PFSK-1 (cell line): ENCODE data around the gene TMEM37.

ENCODE experiments used
- FOXP2 ChIP-seq: optimal IDR thresholded peaks from 2 replicates; pipeline ENCODE3; 2011; ENCODE audit warnings: borderline replicate concordance, control low read depth, inconsistent platforms; ENCODE audit not compliant: insufficient read depth; ENCODE audit errors: extremely low read length, extremely low read depth
- POLR2AphosphoS5 ChIP-seq: IDR thresholded peaks from 2 replicates; pipeline ENCODE4 v1.6.1; 2012; ENCODE audit warnings: low read depth, mild to moderate bottlenecking, control low read depth, low read length, moderate library complexity
- REST ChIP-seq, 2 experiments: IDR thresholded peaks; 2 replicates each; pipeline versions ENCODE4 v1.6.1 to v1.8.0; 2011 to 2012; ENCODE audit warnings: low read depth in 2 of 2, low read length in 2 of 2, control low read depth in 1 of 2, inconsistent platforms in 1 of 2, mild to moderate bottlenecking in 1 of 2, moderate library complexity in 1 of 2; ENCODE audit not compliant: insufficient read depth in 1 of 2
- SIN3A ChIP-seq: IDR thresholded peaks from 2 replicates; pipeline ENCODE4 v1.6.1; 2012; ENCODE audit warnings: mild to moderate bottlenecking, low read length, moderate library complexity, borderline replicate concordance; ENCODE audit not compliant: insufficient read depth
- TAF1 ChIP-seq: IDR thresholded peaks from 2 replicates; pipeline ENCODE4 v1.6.1; 2012; ENCODE audit warnings: low read length, control low read depth, borderline replicate concordance; ENCODE audit not compliant: insufficient read depth

Gene TMEM37

GRCh38 chr2:119387381-119388129, 44.1 kb upstream of the TMEM37 start:
- no peak for TF ChIP-seq SIN3A
- no peak for TF ChIP-seq REST (IDR thresholded peaks at IDR 0.05; ENCODE audit: insufficient read depth in 1 of 2, low read depth in 2 of 2, low read length in 2 of 2)
- TF ChIP-seq TAF1, result no peak
- no peak for TF ChIP-seq FOXP2
- TF ChIP-seq POLR2AphosphoS5, result no peak

DNA sequence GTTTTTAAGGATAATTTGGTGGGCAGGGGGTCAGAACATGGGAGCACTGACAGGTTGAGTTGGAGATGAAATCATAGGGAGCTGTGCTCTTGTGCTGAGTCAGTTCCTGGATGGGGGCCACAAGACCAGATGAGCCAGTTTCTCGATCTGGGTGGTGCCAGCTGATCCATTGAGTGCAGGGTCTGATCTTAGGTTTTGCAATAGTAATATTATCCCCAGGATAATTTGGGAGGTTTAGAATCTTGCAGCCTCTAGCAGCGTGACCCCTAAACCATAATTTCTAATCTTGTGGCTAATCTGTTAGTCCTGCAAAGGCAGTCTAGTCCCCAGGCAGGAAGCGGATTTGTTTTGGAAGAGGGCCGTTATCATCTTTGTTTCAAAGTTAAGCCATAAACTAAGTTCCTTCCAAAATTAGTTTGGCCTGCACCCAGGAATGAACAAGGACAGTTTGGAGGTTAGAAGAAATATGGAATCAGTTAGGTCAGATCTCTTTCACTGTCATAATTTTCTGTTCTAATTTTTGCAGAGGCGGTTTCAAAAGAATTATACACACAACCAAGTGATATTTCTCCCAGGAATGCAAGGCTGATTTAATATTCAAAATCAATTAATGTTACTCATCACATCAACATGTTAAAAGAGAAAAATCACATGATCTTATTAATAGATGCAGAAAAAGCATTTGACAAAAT, 41.9 kb upstream of the TMEM37 start:
- TF ChIP-seq TAF1 (no peak), SIN3A (no peak), FOXP2 (no peak), REST (IDR thresholded peaks at IDR 0.05; ENCODE audit: insufficient read depth in 1 of 2, low read depth in 2 of 2, low read length in 2 of 2) (no peak), POLR2AphosphoS5 (no peak)

- TF ChIP-seq FOXP2 (no peak), POLR2AphosphoS5 (no peak), SIN3A (no peak), TAF1 (no peak), REST (IDR thresholded peaks at IDR 0.05; ENCODE audit: insufficient read depth in 1 of 2, low read depth in 2 of 2, low read length in 2 of 2) (no peak)
Observed at GRCh38 chr2:119393971-119394748, 37.5 kb upstream of the TMEM37 start.

GRCh38 chr2:119397196-119397595, 34.5 kb upstream of the TMEM37 start:
- no peak for TF ChIP-seq SIN3A
- no peak for TF ChIP-seq TAF1
- TF ChIP-seq FOXP2, result no peak
- TF ChIP-seq POLR2AphosphoS5, result no peak
- no peak for TF ChIP-seq REST (IDR thresholded peaks at IDR 0.05; ENCODE audit: insufficient read depth in 1 of 2, low read depth in 2 of 2, low read length in 2 of 2)
